SHP77 treated with DMSO at 0.1 percent for 48 hours (cell line): Measurements from ENCODE around the gene CIAO2A.

Experiments used
- DNase-seq: peaks from one replicate; lab custom pipeline; 2025; lab: John Stamatoyannopoulos, UW

CIAO2A gene

GRCh38 chr15:64038878-64039610 lies 54.6 kb downstream of the CIAO2A start:
- DNase-seq: no peak

GRCh38 chr15:64037966-64038365 lies 55.7 kb downstream of the CIAO2A start:
- no peak for DNase-seq

DNA sequence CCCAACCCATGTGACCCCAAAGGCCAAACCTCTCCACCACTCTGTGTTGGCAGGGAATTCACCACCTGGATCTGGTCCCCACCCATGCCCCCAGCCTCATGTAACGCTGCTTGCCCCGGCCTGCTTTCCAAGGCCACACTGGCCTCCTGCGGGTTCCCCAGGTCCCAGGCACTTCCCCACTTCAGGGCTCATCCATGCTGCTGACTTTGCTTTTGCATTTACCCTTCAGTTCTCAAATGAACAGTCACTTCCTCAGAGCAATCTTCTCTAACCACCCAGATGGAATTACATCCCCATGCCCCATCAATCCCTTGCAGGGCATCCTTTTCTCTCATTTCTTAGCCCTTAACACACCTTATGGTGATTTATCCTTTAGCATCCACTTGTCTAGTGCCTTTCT lies 56.5 kb downstream of the CIAO2A start:
- DNase-seq: no peak

DNA sequence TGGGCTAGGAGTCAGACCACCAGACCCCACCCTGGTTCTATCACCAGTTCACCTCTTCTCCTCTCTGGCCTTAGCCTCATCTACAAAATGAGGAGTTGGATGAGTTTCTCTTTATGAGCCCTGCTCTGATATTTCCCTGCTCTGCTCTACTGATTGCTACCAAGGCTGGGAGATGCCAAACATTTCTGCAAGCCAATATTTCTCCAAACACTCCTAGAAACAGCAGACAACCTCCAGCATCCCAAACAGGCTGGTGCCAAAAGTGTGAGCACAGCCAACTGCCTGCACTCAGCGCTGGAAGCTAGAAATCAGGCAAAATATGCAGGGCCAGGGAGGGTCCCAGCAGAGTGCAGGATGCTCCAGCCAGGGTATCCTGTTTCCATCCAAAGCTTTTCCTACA lies 58.1 kb downstream of the CIAO2A start:
- DNase-seq: no peak

DNA sequence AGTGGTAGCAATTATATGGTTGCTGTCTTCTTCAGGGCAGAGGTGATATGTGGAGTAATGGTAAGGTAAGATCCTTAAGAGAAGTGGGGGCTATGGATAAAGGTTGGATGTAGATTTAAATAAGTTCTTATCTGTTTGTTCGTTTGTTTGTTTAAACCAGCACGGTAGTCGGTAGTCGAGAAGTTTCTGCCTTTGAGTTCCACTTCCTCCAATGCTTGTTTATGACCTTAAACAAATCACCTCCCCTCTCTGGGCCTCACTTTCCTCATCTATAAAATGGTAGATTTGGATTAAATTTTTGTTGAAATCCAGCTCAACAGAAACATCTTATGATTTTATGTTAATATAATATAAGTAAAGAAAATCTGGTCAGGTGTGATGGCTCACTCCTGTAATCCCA lies 59.1 kb downstream of the CIAO2A start:
- no peak for DNase-seq

DNA sequence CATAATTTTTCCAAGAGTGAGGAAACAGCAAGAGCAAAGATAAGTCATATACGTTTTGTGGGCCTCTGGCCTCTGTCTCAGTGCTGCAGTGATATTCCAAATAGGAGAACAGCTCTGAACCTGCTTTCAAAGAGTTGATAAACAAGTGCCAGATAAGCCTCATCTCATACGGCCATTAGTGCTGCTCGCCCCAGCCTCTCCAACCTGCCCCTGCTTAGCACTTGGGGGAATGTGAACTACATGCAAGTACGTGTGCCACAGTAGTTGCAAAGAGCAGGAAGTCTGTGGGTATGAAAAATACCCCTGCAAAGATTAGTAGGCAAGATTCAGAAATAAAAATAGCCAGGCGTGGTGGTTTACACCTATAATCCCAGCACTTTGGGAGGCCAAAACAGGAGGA lies 61.3 kb downstream of the CIAO2A start:
- no peak for DNase-seq

GRCh38 chr15:64030123-64030522 lies 63.5 kb downstream of the CIAO2A start:
- no peak for DNase-seq

DNA sequence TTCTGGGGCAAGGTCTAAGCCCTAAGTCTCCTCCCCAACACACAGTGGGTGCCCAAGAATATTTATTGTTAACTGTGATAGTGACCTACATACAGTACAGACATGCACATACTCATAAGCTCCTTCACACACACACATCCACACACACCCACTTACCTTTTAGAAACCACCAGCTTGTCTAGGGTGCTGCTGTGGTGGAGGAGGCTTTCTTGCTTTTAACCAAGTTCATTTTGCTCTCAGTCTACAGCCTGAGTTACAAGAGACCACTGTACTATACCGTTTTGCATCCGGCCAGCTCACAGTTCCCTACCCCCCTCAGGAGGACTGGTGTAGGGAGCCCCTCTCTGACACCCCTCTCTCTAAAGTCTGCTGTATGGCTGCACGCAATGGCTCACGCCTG lies 64.0 kb downstream of the CIAO2A start:
- no peak for DNase-seq

DNA sequence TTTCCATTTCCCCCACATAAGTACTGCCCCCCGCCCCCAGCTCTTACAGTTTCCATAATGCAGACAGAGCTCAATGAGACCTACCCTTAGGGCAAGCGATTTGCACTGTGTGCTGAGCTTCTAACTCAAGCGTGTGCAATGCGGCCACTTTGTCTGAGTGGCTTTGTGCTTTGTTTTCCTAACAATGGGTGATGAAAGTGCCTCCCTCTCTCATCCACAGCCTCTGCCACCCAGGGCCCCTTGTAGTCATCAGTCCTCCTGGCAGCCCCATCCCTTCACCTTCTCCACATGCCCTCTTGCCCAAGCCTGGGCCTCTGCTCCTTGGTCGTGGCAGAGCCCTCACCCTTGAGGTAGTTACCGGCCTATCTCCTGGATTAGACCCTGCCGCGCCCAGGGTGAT lies 64.5 kb downstream of the CIAO2A start:
- DNase-seq: no peak

DNA sequence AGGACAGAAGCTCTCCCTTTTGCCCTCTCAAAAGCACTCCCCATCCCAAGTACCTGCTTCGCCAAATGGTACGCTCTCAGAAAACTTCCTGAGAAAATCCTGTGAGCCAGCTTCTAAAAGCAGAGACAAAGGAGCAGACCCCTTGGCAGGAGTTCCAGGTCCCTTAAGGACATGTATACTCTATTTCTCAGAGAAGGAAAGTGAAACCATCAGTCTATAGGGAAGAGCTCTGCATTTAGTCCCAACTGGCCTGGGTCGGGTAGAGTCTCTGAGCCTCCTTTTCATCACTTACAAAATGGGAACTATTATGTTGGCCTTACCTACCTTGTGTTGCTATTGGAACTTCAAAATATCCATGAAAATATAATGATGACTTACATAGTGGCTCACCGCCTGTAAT lies 67.0 kb downstream of the CIAO2A start:
- DNase-seq: no peak

DNA sequence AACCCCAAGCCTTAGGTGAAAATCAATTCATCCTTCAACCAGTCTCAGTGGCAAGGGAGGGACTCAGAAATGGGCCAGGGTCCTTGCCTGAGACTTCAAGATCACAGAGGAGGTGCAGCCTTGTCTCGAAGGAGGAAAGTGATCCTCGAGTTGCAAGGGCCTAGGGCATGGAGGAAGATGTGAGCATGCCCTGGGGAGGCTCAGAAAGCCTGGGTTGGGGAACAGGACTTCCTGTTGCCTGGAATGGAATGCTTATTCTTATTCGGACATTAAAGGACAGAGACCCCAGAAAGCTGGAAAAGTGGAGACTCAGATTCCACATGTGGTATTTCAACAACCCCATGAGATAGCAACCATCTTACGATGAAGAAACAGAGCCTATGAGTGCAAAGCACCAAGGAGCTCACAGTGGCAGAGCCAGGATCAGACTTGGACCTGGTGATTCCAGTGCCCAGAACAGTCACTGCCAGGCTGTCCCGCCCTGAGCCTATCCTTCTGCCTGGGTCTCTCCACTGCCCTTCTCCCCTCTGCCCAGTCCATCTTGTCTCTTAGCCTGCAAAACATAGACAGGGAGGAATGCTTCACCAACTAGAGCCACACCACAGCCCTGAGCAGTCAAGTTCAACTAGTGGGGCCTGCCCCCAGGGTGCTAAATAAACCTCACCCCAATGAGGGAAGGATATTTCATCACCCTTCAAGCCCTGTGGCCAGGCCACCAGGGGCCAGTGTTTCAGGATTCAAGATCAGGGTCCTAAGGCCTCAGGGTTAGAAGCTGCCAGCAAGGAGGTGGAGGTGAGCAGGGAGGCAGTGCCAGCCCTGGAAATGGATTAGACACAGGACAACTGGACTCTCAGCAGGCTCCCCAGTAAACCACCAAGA lies 69.2 kb downstream of the CIAO2A start:
- DNase-seq: no peak

GRCh38 chr15:64023220-64023619 lies 70.4 kb downstream of the CIAO2A start:
- no peak for DNase-seq

DNA sequence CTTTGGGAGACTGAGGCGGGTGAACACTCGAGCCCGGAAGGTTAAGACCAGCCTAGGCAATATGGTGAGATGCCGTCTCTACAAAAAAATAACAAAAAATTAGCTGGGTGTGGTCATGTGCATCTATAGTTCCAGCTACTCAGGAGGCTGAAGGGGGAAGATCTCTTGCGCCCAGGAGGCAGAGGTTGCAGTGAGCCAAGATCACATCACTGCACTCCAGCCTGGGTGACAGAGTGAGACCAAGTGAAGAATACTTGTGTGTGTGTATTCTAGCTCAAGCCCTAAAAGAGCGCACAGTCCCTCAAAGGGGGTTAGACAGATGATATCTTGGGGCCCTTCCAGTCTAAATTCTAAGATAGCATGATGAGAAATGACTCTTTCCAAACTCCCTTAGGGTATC lies 71.1 kb downstream of the CIAO2A start:
- DNase-seq: no peak
